H9 (cell line): ENCODE results near the gene RAB4B. TPM values are rescaled to one million over a fixed set of nuclear protein-coding genes. Genes with fewer than 3 reads are reported as not detected.
"Not testable (repeated sequence)": the region's sequence is repeated elsewhere in the genome, so short reads cannot be mapped to it uniquely, and the experiment has no call there.

Source experiments
- DNase-seq: peaks from one replicate; pipeline ENCODE4 v3.0.0-alpha.2; 2017
- H2AFZ ChIP-seq: one replicate; pipeline ENCODE4 v1.6.1; 2013; ENCODE audit warnings: mild to moderate bottlenecking, low read length, control low read depth, moderate library complexity
- H2AK5ac ChIP-seq: 2 replicates; pipeline ENCODE4 v1.6.1; 2013; ENCODE audit warnings: low read length, control low read depth, mixed read lengths; ENCODE audit not compliant: insufficient read length
- H2BK120ac ChIP-seq: one replicate; pipeline ENCODE4 v1.6.1; 2013; ENCODE audit warnings: low read depth, mild to moderate bottlenecking, low read length, control low read depth, inconsistent platforms; ENCODE audit not compliant: poor library complexity, severe bottlenecking
- H2BK12ac ChIP-seq: 2 replicates; pipeline ENCODE4 v1.6.1; 2013; ENCODE audit warnings: low read length, control low read depth, mixed read lengths, low read depth; ENCODE audit not compliant: insufficient read length
- H2BK15ac ChIP-seq: 2 replicates; pipeline ENCODE4 v1.6.1; 2013; ENCODE audit warnings: low read depth, low read length, control low read depth
- H2BK20ac ChIP-seq: one replicate; pipeline ENCODE4 v1.6.1; 2013; ENCODE audit warnings: low read depth, mild to moderate bottlenecking, low read length, control low read depth, inconsistent platforms; ENCODE audit not compliant: poor library complexity, severe bottlenecking
- H2BK5ac ChIP-seq: 2 replicates; pipeline ENCODE4 v1.6.1; 2013; ENCODE audit warnings: low read length, control low read depth, mixed read lengths; ENCODE audit not compliant: insufficient read length
- H3K14ac ChIP-seq: 2 replicates; pipeline ENCODE4 v1.6.1; 2013; ENCODE audit warnings: low read length, control low read depth; ENCODE audit not compliant: insufficient read depth
- H3K18ac ChIP-seq: 2 replicates; pipeline ENCODE4 v1.6.1; 2013; ENCODE audit warnings: low read depth, mild to moderate bottlenecking, mixed read lengths, low read length, control low read depth; ENCODE audit not compliant: insufficient read length
- H3K23ac ChIP-seq: 2 replicates; pipeline ENCODE4 v1.6.1; 2013; ENCODE audit warnings: low read length, control low read depth, mixed read lengths, low read depth; ENCODE audit not compliant: insufficient read length
- H3K23me2 ChIP-seq: 2 replicates; pipeline ENCODE4 v1.6.1; 2013; ENCODE audit warnings: low read depth, mild to moderate bottlenecking, mixed read lengths, low read length, control low read depth; ENCODE audit not compliant: insufficient read length, poor library complexity, severe bottlenecking
- H3K27ac ChIP-seq: 2 replicates; pipeline ENCODE4 v1.5.1; 2013; ENCODE audit warnings: low read length, control low read depth, mixed read lengths, low read depth; ENCODE audit not compliant: insufficient read length
- H3K27me3 ChIP-seq: 2 replicates; pipeline ENCODE4 v1.6.1; 2013; ENCODE audit warnings: low read length, control low read depth, inconsistent platforms; ENCODE audit not compliant: insufficient read depth
- H3K4ac ChIP-seq: 2 replicates; pipeline ENCODE4 v1.6.1; 2013; ENCODE audit warnings: low read depth, mild to moderate bottlenecking, control low read depth, inconsistent platforms, low read length, moderate library complexity
- H3K4me1 ChIP-seq: 2 replicates; pipeline ENCODE4 v1.6.1; 2013; ENCODE audit warnings: low read length, control low read depth, inconsistent platforms; ENCODE audit not compliant: insufficient read depth
- H3K4me2 ChIP-seq: 2 replicates; pipeline ENCODE4 v1.6.1; 2013; ENCODE audit warnings: low read length, control low read depth, mixed read lengths; ENCODE audit not compliant: insufficient read length, insufficient read depth
- H3K56ac ChIP-seq: 2 replicates; pipeline ENCODE4 v1.6.1; 2013; ENCODE audit warnings: low read depth, mild to moderate bottlenecking, mixed read lengths, low read length, control low read depth; ENCODE audit not compliant: insufficient read length
- H3K79me1 ChIP-seq: 2 replicates; pipeline ENCODE4 v1.6.1; 2013; ENCODE audit warnings: low read depth, mild to moderate bottlenecking, moderate library complexity, low read length, control low read depth, inconsistent platforms; ENCODE audit not compliant: insufficient read depth, poor library complexity, severe bottlenecking
- H3K79me2 ChIP-seq: 2 replicates; pipeline ENCODE4 v1.6.1; 2013; ENCODE audit warnings: low read length, control low read depth, inconsistent platforms; ENCODE audit not compliant: insufficient read depth
- H3K9ac ChIP-seq: 2 replicates; pipeline ENCODE4 v1.6.1; 2013; ENCODE audit warnings: low read length, control low read depth, mixed read lengths; ENCODE audit not compliant: insufficient read length; ENCODE audit errors: extremely low read depth
- H3K9me3 ChIP-seq: one replicate; pipeline ENCODE4 v1.6.1; 2013; ENCODE audit warnings: low read depth, low read length, inconsistent platforms; ENCODE audit not compliant: control insufficient read depth
- H3T11ph ChIP-seq: one replicate; pipeline ENCODE4 v1.6.1; 2013; ENCODE audit warnings: mild to moderate bottlenecking, low read length, control low read depth, inconsistent platforms
- H4K20me1 ChIP-seq: one replicate; pipeline ENCODE4 v1.6.1; 2013; ENCODE audit not compliant: control insufficient read depth, insufficient read length, insufficient read depth
- H4K5ac ChIP-seq: 2 replicates; pipeline ENCODE4 v1.6.1; 2013; ENCODE audit warnings: low read depth, mild to moderate bottlenecking, mixed read lengths, low read length, control low read depth; ENCODE audit not compliant: insufficient read length
- H4K8ac ChIP-seq: replicated peaks from 2 replicates; pipeline ENCODE4 v1.6.1; 2013; ENCODE audit warnings: low read length, control low read depth, mixed read lengths, low read depth; ENCODE audit not compliant: insufficient read length
- H4K91ac ChIP-seq: 2 replicates; pipeline ENCODE4 v1.6.1; 2013; ENCODE audit warnings: low read depth, mild to moderate bottlenecking, moderate library complexity, mixed read lengths, low read length, control low read depth; ENCODE audit not compliant: insufficient read length
- H3K27ac Mint-ChIP-seq, 3 experiments: 2 replicates in 2 of 3; 3 replicates in 1 of 3; pipeline ENCODE4 v1.8.0; 2020 to 2021; ENCODE audit warnings: mixed read lengths in 3 of 3, mild to moderate bottlenecking in 1 of 3, moderate library complexity in 1 of 3
- H3K27me3 Mint-ChIP-seq: 2 replicates; pipeline ENCODE4 v1.8.0; 2021; ENCODE audit warnings: low read depth, mild to moderate bottlenecking, moderate library complexity, mixed read lengths
- H3K36me3 Mint-ChIP-seq, 3 experiments: 2 replicates in 2 of 3; 3 replicates in 1 of 3; pipeline ENCODE4 v1.8.0; 2020 to 2021; ENCODE audit warnings: low read depth in 3 of 3, mixed read lengths in 3 of 3; ENCODE audit not compliant: insufficient read depth in 1 of 3
- H3K4me1 Mint-ChIP-seq, 2 experiments: 2 replicates each; pipeline ENCODE4 v1.8.0; 2020; ENCODE audit warnings: mixed read lengths in 2 of 2
- H3K4me3 Mint-ChIP-seq, 2 experiments: 2 replicates in 1 of 2; 3 replicates in 1 of 2; pipeline ENCODE4 v1.8.0; 2020 to 2021; ENCODE audit warnings: mild to moderate bottlenecking in 2 of 2, mixed read lengths in 2 of 2, moderate library complexity in 1 of 2
- H3K9me3 Mint-ChIP-seq, 2 experiments: 2 replicates in 1 of 2; 3 replicates in 1 of 2; pipeline ENCODE4 v1.8.0; 2020; ENCODE audit warnings: mild to moderate bottlenecking in 2 of 2, mixed read lengths in 2 of 2, moderate library complexity in 1 of 2
- WGBS: extraction: QIAGEN DNeasy Blood & Tissue Kit; methylation state at CpG from one replicate; pipeline ENCODE4 v1.1.7; 2013; ENCODE audit warnings: missing lambda C conversion rate, low lambda C conversion rate, mixed read lengths; ENCODE audit not compliant: insufficient read length; ENCODE audit errors: extremely low coverage; 5-methylcytosine and 5-hydroxymethylcytosine counted together
- total RNA-seq: library from RNA; stranded (reverse); gene quantifications from 2 replicates; pipeline ENCODE4 v1.2.1, GENCODE V29; 2021

RAB4B gene
- total RNA-seq, 1 experiment from 2014 or later, result 26.8 TPM

DNA sequence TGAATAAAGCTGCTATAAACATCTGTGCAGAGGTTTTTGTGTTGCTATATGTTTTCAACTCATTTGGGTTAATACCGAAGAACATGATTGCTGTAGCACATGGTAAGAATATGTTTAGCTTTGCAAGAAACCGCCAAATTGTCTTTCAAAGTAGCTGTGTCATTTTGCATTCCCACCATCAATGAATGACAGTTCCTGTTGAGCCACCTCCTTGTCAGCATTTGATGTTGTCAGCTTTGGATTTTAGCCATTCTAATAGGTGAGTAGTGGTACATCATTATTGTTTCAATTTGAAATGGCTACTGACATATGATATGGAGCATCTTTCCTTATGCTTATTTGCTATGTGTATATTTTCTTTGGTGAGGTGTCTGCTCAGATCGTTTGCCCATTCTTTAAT is 64.0 kb downstream of the RAB4B start:
- H4K91ac ChIP-seq, H3K27ac Mint-ChIP-seq, H3K14ac ChIP-seq, H3K23me2 ChIP-seq, DNase-seq, H3K4me2 ChIP-seq, H2BK12ac ChIP-seq, H3K9me3 ChIP-seq, H3K23ac ChIP-seq, H3K4me3 Mint-ChIP-seq, H3K79me2 ChIP-seq, H3K9ac ChIP-seq, H2BK15ac ChIP-seq, H4K20me1 ChIP-seq, H4K5ac ChIP-seq, H3T11ph ChIP-seq, H2BK5ac ChIP-seq, H3K9me3 Mint-ChIP-seq, H3K4me1 ChIP-seq, H2AK5ac ChIP-seq, H3K18ac ChIP-seq, H3K36me3 Mint-ChIP-seq, H4K8ac ChIP-seq, H3K79me1 ChIP-seq, H3K4ac ChIP-seq, H3K27ac ChIP-seq, H2AFZ ChIP-seq, H2BK20ac ChIP-seq, H3K56ac ChIP-seq, H3K27me3 ChIP-seq, H2BK120ac ChIP-seq: not testable (repeated sequence)
- H3K4me1 Mint-ChIP-seq, result peaks cover 11 to 13% of the 10 kb centered on the region in 2 experiments
- WGBS, result no CpG with 5 or more reads among the region's 3 CpGs
- peaks cover 50% of the 10 kb centered on the region for H3K27me3 Mint-ChIP-seq

DNA sequence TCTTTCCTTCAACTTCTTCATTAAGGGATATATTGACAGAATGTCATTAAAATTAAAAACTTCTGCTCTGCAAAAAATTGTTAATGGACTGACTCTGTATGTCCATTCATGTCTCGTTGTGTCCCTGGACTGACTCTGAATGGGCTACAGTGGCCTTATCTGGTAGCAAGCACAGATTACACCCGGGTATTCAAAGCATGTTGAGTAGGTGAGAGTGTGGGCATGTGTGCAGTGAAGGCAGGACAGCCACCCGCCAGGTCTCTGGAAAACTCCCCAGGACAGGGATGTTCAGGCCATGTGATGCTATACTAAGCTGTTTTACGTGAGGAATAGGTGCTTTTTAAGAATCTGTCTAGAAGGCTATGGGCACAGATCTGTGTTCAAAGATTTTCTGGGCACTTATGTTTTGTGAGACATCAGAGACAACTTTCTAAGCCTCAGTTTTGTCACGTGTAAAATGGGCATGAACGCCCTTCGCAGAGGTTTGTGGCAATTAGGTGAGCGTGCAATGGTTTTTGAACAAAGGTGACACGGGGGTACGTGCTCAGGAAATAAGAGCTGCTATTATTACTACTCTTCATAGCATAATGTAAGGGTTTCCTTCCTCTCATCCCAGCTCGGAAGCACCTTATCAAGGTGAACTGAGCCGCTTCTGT is 65.1 kb downstream of the RAB4B start:
- H2BK12ac ChIP-seq, H3K23ac ChIP-seq, H3K79me2 ChIP-seq, H3K4ac ChIP-seq, DNase-seq, H4K20me1 ChIP-seq, H3K9me3 Mint-ChIP-seq, H3K18ac ChIP-seq, H4K91ac ChIP-seq, H4K8ac ChIP-seq, H3K56ac ChIP-seq, H3K23me2 ChIP-seq, H3K4me1 ChIP-seq, H3K79me1 ChIP-seq, H2BK120ac ChIP-seq, H3K14ac ChIP-seq, H3K9me3 ChIP-seq, H4K5ac ChIP-seq, H2AFZ ChIP-seq, H3K36me3 Mint-ChIP-seq, H3K9ac ChIP-seq, H2BK5ac ChIP-seq, H3K27ac ChIP-seq, H3K27me3 ChIP-seq, H3K27ac Mint-ChIP-seq, H2BK20ac ChIP-seq, H3T11ph ChIP-seq, H2BK15ac ChIP-seq, H2AK5ac ChIP-seq: not testable (repeated sequence)
- peaks cover 15 to 21% of the 10 kb centered on the region in 2 experiments for H3K4me1 Mint-ChIP-seq
- WGBS, result no CpG with 5 or more reads among the region's 12 CpGs
- H3K27me3 Mint-ChIP-seq, result peaks cover 59% of the 10 kb centered on the region
- peak overlapping the region; percentile 54 for H3K4me2 ChIP-seq
- peak overlapping the region; percentile 64 to 73; a peak in 4 of 5 replicates for H3K4me3 Mint-ChIP-seq
